ENCODE results near the gene POLR1A. TPM values are rescaled to one million over a fixed set of nuclear protein-coding genes. Genes with fewer than 3 reads are reported as not detected.

Gene POLR1A
- total and polyA plus RNA-seq, 2 of the 8 experiments (the other 6 are each of a cell fraction or from before 2014, with no cell fraction given) = 8.9 to 58.1 TPM

DNA sequence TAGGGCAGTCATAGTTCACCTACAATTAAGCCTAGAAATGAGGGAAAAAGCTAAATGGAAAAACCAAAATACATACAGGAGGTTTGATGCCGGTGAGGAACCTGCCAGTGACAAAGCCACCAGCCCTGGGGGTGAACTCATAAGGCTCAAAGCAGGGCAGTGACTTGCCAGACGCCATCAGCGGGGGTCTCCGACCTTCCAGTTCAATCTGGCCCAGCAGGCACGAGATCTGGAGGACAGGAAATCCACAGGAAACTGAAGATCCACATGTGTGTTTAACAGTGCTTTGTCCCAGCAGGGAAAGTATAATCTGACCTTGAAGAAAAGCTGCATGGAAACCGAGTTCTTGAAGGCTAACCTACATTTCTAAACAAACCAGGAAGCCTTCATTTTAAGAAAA is 60.1 kb downstream of the POLR1A start:
- POLR2A ChIA-PET (ENCODE audit: partially characterized antibody) = no interaction called here
- peaks cover 44 to 86% (median 70%) of the 10 kb centered on the region in 4 experiments for H3K36me3 ChIP-seq (ENCODE audit: control insufficient read depth in 2 of 4, insufficient read depth in 4 of 4, low read length in 3 of 4)
- TF ChIP-seq RBBP5 (IDR thresholded peaks at IDR 0.05; ENCODE audit: borderline replicate concordance, low read depth, low read length) (no peak), SRF (IDR thresholded peaks at IDR 0.05; ENCODE audit: low read depth, low read length) (no peak), KDM5A (IDR thresholded peaks at IDR 0.05; ENCODE audit: low read length) (no peak), KDM1A (IDR thresholded peaks at IDR 0.05; ENCODE audit: borderline replicate concordance, low read length) (no peak), SP4 (IDR thresholded peaks at IDR 0.05; ENCODE audit: low read length) (no peak), TCF12 (IDR thresholded peaks at IDR 0.05; ENCODE audit: low read depth, low read length) (no peak), SUZ12 (IDR thresholded peaks at IDR 0.05; ENCODE audit: low read length) (no peak), ZNF274 (IDR thresholded peaks at IDR 0.05; ENCODE audit: borderline replicate concordance, extremely low read depth, low read length) (no peak), SIX5 (IDR thresholded peaks at IDR 0.05; ENCODE audit: low read depth, low read length) (no peak)
- TF ChIP-seq, protein P1, sequence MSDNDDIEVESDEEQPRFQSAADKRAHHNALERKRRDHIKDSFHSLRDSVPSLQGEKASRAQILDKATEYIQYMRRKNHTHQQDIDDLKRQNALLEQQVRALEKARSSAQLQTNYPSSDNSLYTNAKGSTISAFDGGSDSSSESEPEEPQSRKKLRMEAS (IDR thresholded peaks at IDR 0.05) = no peak

More for the DNA sequence above, 60.1 kb downstream of the POLR1A start:
- H2BK20ac ChIP-seq (ENCODE audit: low read length) = no peak overlapping the region
- no peaks in the 10 kb centered on the region for H3K23me2 ChIP-seq (ENCODE audit: low read depth, low read length)
- H4K5ac ChIP-seq (ENCODE audit: insufficient read length, low read depth, low read length) = no peak overlapping the region
- H3K79me2 ChIP-seq (ENCODE audit: control insufficient read depth in 1 of 2, insufficient read depth in 2 of 2, low read length in 2 of 2) = no peaks in the 10 kb centered on the region
- H3K4me3 ChIP-seq (ENCODE audit: extremely low read depth in 1 of 4, insufficient read depth in 2 of 4, low read depth in 3 of 4, low read length in 4 of 4) = no peak overlapping the region
- no peak overlapping the region; the same call in 1 of the 2 replicates for H4K8ac ChIP-seq (ENCODE audit: extremely low read depth, insufficient read depth, low read length)
- H3K9me3 ChIP-seq (ENCODE audit: insufficient read depth in 2 of 2, low read depth in 1 of 2, low read length in 1 of 2) = no peaks in the 10 kb centered on the region
- no peak overlapping the region for H2BK120ac ChIP-seq (replicated peaks; ENCODE audit: low read depth, low read length)
- no peak for FAIRE-seq
- no peaks in the 10 kb centered on the region for H3K79me1 ChIP-seq (ENCODE audit: low read depth, low read length)
- no peaks in the 10 kb centered on the region for H3K27me3 ChIP-seq (replicated peaks in 1 of 4; ENCODE audit: control insufficient read depth in 3 of 4, extremely low read depth in 1 of 4, insufficient read depth in 3 of 4, low read length in 3 of 4)
- H3K4me1 ChIP-seq (replicated peaks in 1 of 4; ENCODE audit: control insufficient read depth in 3 of 4, insufficient read depth in 4 of 4, low read length in 3 of 4) = no peaks in the 10 kb centered on the region
- no peak overlapping the region for H2BK15ac ChIP-seq (ENCODE audit: low read length)
- no peak overlapping the region for H2AFZ ChIP-seq (ENCODE audit: low read length)
- H3K18ac ChIP-seq (ENCODE audit: extremely low read depth, low read length) = no peak overlapping the region
- H2BK12ac ChIP-seq (ENCODE audit: low read depth, low read length) = no peak overlapping the region
- no peak overlapping the region for H4K91ac ChIP-seq (replicated peaks; ENCODE audit: insufficient read length, low read length)
- H3K4ac ChIP-seq (replicated peaks; ENCODE audit: insufficient read length, low read depth, low read length) = no peak overlapping the region
- H3K56ac ChIP-seq (replicated peaks; ENCODE audit: insufficient read length, low read depth, low read length) = no peak overlapping the region
- CTCF ChIA-PET (ENCODE audit: partially characterized antibody) = interaction anchor here (1.1 kb wide), 1 partner anchor 207 kb away, joined by 5 read pairs; no protein-coding TSS in a partner anchor
- H3K4me2 ChIP-seq (ENCODE audit: insufficient read depth in 1 of 2, low read depth in 2 of 2, low read length in 2 of 2) = no peak overlapping the region
- H2BK5ac ChIP-seq (ENCODE audit: low read depth, low read length) = no peak overlapping the region
- no peak for DNase-seq (ENCODE audit: low read depth in 1 of 2, low spot score in 2 of 2)
- H3K14ac ChIP-seq (ENCODE audit: insufficient read length) = no peak overlapping the region
- no peak overlapping the region for H3K27ac ChIP-seq (ENCODE audit: low read depth, low read length)
- H2AK5ac ChIP-seq (ENCODE audit: low read depth, low read length) = no peak overlapping the region
- no peak overlapping the region for H3K23ac ChIP-seq (ENCODE audit: insufficient read length)
- no peak overlapping the region for H3K9ac ChIP-seq (replicated peaks in 1 of 4; ENCODE audit: extremely low read depth in 1 of 4, low read depth in 3 of 4, low read length in 3 of 4)
- 94% methylated on average over 6 of the region's 6 CpGs; no CpG with 5 or more reads in 1 of the 2 experiments for WGBS, 2 experiments (ENCODE audit: extremely low coverage in 1 of 2, insufficient coverage in 1 of 2, insufficient read length in 1 of 2, insufficient replicate concordance in 2 of 2, low coverage in 1 of 2, low lambda C conversion rate in 2 of 2, missing lambda C conversion rate in 1 of 2)
- peaks cover 2 to 7% of the 10 kb centered on the region in 2 experiments for H4K20me1 ChIP-seq (replicated peaks in 1 of 2; ENCODE audit: control insufficient read depth in 1 of 2, insufficient read depth in 2 of 2, low read length in 2 of 2)

All from H1 (cell line).